PC-9 (cell line): ENCODE results near the gene ATP6V0D1.

Source experiments
- CTCF ChIP-seq: fragments of 200-600 bp; sonication (generic); conservative IDR thresholded peaks from 2 replicates; pipeline ENCODE4 v1.6.1; 2017; ENCODE audit warnings: mixed run types, antibody characterized with exemption, mild to moderate bottlenecking, moderate library complexity
- EZH2 ChIP-seq: fragments of 200-600 bp; sonication (generic); IDR thresholded peaks from 2 replicates; pipeline ENCODE4 v1.8.0; 2017; ENCODE audit warnings: antibody characterized with exemption, low read depth

- TF ChIP-seq EZH2 (no peak), CTCF (no peak)
These were observed 5.8 kb upstream of the ATP6V0D1 start for GRCh38 chr16:67486805-67487204.
